A549 (cell line): ENCODE data around the gene ORAI1.

ENCODE experiments used
- ESRRA ChIP-seq: fragments of 150-350 bp; IDR thresholded peaks from 2 replicates; pipeline ENCODE4 v1.6.1; 2014; ENCODE audit warnings: mild to moderate bottlenecking, low read length, borderline replicate concordance
- MAX ChIP-seq: IDR thresholded peaks from 2 replicates; pipeline ENCODE4 v1.6.1; 2012
- NFE2L2 ChIP-seq: fragments of 150-350 bp; conservative IDR thresholded peaks from 2 replicates; pipeline ENCODE4 v1.6.1; 2014; ENCODE audit warnings: low read length

DNA sequence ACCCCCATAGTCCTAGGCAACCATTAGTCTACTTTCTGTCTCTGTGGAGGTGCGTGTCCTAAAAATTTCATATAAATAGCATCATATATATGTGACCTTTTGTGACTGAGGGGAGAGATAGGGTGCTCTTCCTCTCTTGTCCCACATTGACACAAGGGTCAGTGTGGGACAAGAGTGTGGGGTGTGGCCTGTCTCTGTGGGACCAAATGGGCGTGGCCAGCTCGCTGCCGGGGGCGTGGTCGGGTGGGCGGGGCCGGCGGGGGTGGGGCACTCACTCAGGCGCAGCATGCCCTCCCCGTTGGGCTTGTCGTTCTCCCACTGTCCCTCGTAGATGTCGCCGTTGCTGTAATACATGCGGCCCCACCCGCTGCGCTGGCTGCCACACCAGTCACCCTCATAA lies 27.7 kb downstream of the ORAI1 start:
- TF ChIP-seq NFE2L2 (no peak), MAX (no peak), ESRRA (no peak)
